ENCODE data around the gene LTBP4.
A peak's percentile ranks its signal among the peaks of the same experiment; 100 is the strongest.

The LTBP4 gene

DNA sequence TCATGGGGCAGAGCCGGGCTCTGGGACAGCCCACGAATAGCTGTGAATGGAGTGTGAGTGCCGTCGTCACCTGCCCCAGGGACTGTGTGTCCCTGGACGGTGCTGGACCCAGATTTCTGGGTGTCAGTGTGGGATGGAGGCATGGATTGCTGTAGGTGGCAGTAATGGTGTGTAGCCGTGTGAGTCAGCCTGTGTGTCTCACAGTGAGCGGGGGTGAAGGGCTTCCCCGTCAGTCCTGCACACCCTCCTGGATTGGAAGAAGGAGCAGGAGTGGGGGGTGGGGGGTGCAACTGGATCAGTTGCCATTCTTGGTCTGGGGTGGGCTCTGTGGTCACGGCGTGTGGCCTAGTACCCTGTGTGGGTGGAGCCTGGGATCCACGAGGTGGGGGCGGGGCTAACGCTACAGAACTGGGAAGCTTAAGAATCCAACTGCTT, 6.5 kb upstream of the LTBP4 start:
- no peak for DNase-seq (ENCODE audit: low read depth in 2 of 3, low spot score in 2 of 3)

DNA sequence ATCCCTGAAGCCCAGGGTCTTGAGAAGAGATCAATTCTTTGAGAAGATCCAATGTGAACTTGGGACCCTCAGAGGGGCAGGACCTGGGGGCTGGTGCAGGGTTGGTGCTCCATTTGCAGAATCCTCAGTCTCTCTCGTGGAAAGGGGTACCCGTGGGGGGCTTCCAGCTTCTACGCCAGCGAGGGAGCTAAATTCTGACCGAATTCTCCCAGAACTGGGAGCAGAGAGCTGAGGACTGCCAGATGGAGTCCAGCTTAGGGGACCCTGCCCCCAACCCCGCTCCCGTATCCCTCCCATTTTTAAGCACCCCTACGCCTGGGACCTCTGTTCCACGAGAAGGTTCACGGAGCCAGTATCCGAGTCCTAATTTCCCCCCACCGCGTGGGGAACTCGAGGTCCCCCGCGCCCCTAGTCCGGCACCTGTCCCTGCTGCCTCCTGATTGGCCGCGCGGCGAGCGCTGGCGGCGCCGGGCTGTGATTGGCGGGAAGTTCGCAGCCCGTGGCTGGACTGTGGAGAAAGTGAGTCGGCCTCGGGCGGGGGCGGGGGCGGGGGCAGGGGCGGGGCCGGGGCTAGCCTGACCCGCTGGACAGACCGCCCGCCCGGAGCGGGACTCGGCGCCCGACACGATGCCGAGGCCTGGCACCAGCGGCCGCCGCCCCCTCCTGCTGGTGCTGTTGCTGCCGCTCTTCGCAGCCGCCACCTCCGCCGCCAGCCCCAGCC, 4.4 kb upstream of the LTBP4 start:
- no peak for DNase-seq (ENCODE audit: low read depth in 2 of 3, low spot score in 2 of 3)

DNA sequence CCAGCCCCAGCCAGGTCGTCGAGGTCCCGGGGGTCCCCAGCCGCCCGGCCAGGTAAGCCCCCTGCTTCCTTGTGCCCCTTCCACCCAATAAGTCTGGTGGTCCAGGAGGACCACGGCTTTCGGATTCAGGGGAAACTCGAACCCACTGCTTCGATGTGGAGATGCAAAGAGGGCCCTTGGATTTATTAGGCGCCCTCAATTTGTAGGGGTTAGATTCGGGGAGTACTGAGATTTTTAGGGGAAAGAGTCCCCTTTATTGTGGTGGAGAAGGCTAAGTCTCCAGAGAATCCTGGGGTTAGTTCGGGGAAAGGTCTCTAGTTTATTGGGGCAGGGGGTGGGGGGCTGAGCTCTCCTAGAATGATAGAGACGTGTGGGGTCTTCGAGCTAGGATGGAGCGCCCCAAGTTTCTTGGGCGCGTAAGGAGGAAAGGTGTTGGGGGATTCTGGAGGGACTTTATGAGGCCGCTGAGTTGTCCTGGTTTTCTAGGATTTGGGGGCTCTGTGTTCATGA, 3.8 kb upstream of the LTBP4 start:
- DNase-seq (ENCODE audit: low read depth in 2 of 3, low spot score in 2 of 3), result no peak

DNA sequence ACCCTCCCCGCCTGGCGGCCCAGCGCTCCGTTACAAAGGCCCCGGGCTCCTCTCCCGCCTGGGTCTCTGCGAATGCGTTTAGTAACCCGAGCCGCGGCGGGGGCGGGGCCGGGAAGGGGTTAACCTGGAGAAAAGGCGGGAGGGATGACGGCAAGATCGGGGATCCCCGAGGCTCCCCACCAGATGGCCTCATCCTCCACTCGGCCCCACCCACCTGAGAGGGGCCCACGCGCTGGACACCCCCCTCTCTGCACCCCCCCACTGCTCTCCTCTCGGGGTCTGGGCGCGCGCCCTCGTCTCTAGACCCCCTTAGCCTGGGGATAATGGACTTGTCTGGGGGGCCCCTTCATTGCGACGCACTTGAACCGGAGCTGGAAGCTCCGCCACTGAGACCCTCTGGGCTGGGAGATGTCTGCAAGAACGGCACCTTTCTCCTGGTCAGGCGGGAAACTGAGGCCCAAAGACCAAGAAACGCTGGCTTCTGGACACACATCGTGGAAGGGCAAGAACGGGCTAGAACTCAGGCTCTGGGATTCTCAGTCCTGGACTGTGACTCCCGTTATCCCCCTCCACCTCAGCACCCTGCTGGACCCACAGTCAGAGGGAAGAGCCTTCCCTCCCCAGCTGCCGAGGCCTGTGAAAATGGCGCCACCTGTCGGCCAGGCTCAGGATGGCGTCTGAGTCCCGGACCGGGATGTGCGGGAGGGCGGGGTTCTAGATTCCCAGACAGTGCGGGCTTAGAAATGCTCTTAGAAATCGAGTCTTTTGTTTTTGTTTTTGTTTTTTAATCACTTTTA, 2.9 kb upstream of the LTBP4 start:
- peak; percentile 59 to 83 (median 81) for DNase-seq (ENCODE audit: low read depth in 2 of 3, low spot score in 2 of 3)

DNA sequence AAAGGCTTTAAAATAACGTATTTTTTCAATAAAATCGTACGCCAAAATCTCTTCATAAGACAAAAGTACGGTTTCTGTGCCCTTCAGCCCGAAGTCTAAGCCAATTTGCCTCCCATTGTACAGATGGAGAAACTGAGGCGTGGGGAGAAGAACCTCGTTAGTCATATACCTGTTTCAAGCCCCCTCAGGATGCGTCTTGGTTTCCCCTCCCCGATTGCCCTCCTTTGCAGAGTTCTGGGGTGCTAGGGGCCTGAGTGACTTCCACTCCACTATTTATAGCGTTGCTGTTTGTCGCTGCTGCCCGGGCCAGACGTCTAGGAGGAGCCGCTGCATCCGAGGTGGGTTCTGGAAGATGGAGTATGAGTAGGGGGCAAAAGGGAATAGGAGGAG, 2.3 kb upstream of the LTBP4 start:
- no peak for DNase-seq (ENCODE audit: low read depth in 2 of 3, low spot score in 2 of 3)

DNA sequence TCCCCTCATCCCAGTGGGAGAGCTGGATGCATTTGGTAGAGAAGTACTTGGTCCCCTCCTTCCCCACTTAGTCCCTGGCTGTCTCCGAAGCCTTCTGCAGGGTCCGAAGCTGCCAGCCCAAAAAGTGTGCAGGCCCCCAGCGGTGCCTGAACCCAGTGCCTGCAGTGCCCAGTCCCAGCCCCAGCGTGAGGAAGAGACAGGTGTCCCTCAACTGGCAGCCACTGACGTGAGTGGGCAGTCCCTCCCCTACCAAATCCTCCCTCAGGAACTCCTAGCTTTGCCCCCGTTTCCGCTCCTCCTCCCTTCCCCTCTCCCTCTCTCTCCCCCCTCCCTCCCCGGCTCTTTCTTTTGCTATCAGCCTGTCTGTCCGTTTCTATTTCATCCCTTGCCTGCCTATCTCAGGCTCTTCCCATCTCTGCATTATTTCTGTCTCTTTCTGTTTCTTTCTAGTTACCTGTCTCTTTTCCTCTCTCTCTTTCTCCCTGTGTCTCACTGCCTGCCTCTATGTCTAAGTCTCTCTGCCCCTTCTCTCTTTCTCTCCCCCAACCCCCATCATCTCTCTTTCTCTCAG, 1.8 kb upstream of the LTBP4 start:
- no peak for DNase-seq (ENCODE audit: low read depth in 2 of 3, low spot score in 2 of 3)

DNA sequence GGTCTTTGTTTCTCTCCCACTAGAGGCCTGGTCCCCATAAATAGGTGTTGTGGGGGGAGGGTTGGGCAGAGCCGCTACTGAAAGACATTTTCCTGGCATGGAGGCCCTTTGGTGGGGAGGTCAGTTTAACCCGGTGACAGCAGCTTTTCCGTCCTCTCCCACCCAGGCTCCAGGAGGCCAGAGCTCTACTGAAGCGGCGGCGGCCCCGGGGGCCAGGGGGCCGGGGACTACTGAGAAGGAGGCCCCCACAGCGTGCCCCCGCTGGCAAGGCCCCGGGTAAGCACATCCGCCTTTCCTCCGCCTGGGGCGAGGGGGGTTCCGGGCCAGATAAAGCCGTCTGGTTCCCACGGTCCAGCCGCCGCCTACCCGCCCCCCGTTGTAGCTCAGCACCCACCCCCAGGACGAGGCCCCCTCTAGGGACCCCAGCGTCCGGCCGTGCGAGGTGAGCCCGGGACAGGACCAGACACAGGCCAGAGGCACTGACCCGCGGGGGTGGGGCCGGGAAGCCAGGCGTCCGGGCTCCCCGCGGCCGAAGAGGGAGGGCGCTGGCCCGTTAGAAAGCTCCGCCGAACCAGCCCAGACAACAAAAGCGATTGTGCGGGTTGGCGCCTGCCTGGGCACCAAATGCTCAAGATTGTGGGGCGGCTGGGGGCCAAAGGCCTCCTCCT, 1.1 kb upstream of the LTBP4 start:
- DNase-seq (ENCODE audit: low read depth in 2 of 3, low spot score in 2 of 3), result no peak

DNA sequence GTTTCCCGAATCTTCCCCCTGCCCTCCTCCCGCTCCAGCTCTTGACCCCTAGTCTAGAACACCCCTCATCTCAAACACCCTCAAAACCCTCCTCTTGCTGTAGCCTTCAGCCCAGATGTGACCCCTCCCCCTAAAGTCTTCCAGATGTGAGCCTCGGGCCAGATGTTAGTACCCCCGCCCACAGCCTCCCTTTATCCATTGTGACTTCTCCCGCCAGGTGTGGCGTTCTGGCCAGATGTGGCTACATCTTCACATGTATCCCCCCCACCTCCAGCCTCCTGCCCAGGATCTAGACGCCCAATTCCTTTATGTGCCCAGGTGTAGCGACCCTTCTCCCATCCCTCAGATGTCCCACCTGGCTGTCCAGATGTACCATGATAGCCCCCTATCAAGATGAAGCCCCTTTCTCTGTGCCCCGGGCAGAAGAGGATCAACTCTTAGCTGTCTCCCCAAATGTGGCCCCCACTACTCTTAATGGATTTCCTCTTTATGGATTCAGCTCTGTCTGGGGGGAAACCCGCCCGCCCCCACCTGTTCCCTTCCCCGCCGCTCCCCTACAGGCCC, 517 bp upstream of the LTBP4 start:
- no peak for DNase-seq (ENCODE audit: low read depth in 2 of 3, low spot score in 2 of 3)

DNA sequence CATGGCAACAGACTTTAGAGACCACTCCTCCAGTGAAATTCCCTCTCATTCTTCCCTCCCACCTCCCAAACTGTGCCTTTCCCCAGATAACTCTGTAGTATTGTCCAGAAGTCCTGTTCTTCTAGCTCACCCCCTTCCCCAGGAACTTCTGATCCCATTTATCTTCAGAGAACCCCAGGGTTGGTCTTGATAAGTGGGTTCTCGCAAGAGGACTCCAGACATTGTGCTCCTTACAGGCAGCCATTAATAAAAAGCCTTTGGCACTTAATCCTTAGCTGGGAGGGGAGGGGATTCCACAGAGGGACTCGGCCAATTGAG, 1.9 kb downstream of the LTBP4 start:
- no peak for DNase-seq (ENCODE audit: low read depth in 2 of 3, low spot score in 2 of 3)

DNA sequence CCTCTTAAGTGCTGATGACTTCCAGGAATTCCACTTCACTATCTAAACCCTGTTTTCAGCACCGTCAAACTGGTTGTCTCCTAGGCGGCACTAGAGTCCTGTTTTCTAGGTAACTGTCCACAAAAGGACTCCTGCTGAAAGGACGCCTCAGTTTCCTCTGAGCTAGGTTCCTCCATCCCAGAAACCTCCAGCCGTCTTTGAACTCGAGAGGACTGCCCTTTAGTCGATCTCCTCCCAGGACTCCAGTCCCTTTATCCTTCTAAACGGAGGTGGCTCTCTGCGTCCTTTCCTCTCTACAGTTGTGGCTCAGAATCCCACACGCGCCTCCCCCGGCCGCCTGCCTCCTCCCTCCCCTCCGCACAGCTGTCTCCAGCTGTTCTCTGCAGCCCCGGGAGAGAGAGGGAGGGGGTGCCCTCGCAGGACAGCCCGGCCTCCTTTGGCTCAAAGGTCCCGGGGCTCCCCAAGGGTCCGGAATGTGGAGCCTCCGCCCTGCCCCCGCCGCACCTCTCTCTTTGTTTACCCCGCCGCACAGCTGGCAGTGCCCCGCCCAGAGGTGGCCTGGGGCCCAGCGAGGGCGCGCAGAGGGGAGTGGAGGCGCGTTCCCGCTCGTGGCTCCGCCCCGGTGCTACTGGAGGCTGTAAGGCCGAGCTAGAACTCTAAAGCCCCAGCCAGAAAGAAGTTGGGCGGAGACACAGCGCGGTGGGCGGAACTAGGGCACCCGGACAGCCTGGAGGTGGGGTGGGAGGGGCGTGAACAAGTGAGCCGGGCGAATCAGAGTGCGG, 2.4 kb downstream of the LTBP4 start:
- DNase-seq (ENCODE audit: low read depth in 2 of 3, low spot score in 2 of 3), result peak; percentile 82 to 88 (median 84)

DNA sequence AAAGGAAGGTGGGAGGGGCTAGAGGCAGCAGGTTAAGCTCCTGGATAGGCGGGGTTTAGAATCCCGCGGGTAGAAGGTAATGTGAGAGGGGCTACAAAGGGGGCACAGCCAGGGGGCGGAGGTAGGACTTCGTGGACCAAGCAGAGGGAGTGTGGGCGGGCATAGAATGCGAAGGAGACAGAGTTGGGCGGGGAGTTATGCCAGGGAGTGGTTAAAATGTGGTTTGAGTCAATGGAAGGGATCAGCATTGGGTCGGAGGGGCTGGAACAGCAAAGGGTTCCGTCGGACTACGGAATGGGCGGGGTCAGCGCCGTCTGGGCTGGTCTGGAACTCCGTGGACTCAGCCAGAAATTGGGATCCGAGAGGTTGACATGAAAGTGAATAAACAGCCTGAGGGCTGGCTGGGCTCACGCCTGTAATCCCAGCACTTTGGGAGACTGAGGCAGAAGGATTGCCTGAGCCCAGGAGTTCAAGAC, 3.0 kb downstream of the LTBP4 start:
- no peak for DNase-seq (ENCODE audit: low read depth in 2 of 3, low spot score in 2 of 3)

DNA sequence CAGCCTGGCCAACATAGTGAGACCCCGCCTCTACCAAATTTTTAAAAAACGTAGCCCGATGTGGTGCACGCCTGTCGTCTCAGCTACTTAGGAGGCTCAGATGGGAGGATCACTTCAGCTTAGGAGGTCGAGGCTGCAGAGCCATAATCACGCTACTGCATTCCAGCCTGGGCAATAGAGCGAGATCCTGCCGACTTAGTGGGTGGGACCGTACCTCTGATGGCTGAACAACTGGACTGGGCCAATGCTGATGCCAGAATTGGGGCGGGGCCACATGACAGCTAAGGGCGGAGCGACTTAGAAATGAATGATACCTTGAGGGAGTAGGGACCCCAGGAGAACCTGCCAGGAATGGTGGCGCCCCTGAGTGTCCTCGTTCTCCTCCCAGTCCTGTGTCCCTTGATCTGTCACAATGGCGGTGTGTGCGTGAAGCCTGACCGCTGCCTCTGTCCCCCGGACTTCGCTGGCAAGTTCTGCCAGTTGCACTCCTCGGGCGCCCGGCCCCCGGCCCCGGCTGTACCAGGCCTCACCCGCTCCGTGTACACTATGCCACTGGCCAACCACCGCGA, 3.6 kb downstream of the LTBP4 start:
- DNase-seq (ENCODE audit: low read depth in 2 of 3, low spot score in 2 of 3), result no peak

DNA sequence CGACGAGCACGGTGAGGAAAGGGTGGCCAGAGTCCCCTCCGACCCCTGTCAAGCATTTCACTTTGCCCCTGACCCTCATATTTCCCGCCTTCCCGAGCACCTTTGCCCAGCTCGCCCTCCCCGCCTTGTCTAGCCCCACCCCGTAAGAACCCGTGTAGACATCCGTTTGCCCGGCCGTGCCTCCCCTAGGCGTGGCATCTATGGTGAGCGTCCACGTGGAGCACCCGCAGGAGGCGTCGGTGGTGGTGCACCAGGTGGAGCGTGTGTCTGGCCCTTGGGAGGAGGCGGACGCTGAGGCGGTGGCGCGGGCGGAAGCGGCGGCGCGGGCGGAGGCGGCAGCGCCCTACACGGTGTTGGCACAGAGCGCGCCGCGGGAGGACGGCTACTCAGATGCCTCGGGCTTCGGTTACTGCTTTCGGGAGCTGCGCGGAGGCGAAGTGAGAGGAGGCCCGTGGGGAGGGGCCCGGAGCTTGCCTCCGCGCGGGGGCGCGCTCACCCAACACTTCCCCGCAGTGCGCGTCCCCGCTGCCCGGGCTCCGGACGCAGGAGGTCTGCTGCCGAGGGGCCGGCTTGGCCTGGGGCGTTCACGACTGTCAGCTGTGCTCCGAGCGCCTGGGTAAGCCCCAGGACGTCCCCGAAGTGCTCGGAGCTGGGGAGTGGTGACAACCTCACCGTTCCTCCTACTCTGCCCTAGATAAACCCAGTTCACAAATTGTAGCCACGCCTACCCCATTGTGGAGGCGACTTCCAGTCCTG, 4.2 kb downstream of the LTBP4 start:
- peak in 1 of 3 experiments; percentile 56 for DNase-seq (ENCODE audit: low read depth in 2 of 3, low spot score in 2 of 3)

DNA sequence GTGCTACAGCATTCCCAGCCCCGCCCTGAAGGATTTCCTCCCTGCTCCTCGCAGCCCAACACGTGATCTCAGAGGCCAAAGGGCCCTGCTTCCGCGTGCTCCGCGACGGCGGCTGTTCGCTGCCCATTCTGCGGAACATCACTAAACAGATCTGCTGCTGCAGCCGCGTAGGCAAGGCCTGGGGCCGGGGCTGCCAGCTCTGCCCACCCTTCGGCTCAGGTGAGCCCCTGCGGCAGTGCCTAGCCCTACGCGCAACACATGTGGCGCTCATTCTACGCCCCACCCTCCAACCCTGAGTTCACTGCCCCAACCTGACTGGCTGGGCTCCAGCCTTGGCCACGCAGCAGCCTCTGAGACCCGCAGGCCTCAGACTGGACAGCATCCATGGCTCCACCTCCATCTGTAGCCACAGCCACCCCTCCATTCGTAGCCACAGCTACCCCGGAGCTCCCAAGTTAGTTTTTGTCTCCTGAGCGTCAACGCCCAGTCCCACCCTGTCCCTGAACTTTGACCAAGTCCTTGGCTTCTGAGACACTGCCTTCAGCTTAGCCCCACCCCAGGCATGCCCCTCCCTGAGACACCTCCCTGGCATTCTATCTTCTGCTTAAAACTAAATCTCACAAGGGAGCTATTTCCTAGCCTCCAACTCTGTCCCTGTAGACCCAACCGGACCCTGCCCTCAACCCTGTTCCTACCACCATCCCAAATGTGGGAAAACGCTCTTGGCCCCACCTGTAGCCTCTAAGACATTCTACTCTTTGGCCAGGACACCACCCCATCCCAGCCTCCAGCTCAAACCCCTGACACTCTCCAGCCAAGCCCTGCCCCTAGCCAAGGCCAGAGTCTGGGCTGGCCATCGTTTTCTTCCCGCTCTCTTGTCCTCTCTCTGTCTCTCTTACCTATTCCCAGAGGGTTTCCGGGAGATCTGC, 6.4 kb downstream of the LTBP4 start:
- no peak for DNase-seq (ENCODE audit: low read depth in 2 of 3, low spot score in 2 of 3)

DNA sequence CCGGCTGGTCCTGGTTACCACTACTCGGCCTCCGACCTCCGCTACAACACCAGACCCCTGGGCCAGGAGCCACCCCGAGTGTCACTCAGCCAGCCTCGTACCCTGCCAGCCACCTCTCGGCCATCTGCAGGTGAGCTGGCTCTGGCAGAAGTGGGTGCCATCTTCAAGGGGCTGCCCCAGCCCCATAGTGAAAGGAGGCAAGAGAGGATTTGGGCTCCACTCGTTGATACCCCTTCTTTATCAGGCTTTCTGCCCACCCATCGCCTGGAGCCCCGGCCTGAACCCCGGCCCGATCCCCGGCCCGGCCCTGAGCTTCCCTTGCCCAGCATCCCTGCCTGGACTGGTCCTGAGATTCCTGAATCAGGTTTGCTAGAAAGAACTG, 7.1 kb downstream of the LTBP4 start:
- no peak for DNase-seq (ENCODE audit: low read depth in 2 of 3, low spot score in 2 of 3)

DNA sequence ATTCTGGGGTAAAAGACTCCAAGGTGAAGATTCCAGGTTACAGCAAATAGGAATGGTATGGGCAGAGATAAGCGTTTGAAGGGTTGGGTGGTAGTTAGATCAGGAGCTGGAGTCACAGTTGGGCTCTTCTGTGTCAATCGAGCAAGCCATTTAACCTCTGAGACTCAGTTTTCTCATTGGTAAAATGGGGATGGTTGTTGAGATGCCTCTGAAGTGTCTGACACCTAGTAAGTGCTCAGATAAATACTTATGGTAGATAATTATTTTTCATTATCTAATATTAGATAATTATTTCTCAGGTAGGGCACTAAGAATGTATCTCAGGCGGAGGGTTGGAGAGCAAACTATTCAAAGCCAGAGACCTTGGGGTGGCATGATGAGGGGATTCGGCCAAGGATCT, 7.8 kb downstream of the LTBP4 start:
- no peak for DNase-seq (ENCODE audit: low read depth in 2 of 3, low spot score in 2 of 3)

DNA sequence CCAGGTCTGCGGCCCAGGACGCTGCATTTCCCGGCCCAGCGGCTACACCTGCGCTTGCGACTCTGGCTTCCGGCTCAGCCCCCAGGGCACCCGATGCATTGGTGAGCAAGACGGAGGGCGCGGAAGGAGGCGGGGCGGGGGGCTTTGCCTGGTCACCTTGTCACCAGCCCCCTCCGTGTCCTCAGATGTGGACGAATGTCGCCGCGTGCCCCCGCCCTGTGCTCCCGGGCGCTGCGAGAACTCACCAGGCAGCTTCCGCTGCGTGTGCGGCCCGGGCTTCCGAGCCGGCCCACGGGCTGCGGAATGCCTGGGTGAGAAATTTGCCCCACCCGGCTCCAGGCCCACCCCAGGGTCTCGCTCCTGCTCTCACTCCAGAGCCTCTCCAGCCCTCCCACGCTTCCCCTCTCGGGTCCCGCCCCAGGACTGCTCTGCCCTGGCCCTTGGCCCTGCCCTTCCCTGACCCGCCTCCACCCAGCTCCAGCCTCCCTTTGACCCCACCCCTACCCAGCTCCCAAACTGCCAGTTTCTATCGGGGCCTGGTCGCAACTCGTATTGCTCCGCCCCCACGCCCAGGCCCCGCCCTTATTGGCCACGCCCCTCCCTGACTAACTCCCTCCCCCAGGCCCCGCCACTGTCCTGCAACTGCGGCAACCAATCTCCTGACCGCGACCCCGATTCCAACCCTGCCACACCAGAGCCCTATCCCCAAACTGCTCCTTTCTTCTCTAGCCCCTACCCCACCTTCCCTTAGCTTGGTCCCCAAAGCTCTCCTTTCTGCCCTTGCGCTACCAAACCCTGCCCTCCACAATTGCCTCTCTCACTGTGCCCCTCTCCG, 8.6 kb downstream of the LTBP4 start:
- DNase-seq (ENCODE audit: low read depth in 2 of 3, low spot score in 2 of 3), result peak; percentile 88 to 98 (median 94)

Measured in activated CD8-positive, alpha-beta memory T cell treated with anti-CD3 and anti-CD28 coated beads for 48 hours (primary cell).